ENCODE measurements around the gene FSTL4. TPM values are rescaled to one million over a fixed set of nuclear protein-coding genes. Genes with fewer than 3 reads are reported as not detected.

The FSTL4 gene
- polyA plus RNA-seq, 3 donors: 0.11 to 0.72 TPM; not detected in 1

GRCh38 chr5:133427121-133427777, 185.1 kb downstream of the FSTL4 start:
- 79 to 81% (median 81%) methylated on average over 11 of the region's 11 CpGs for WGBS, 3 donors
- no peak overlapping the region for H3K27ac ChIP-seq (ENCODE audit: low read depth, low read length)

GRCh38 chr5:133426264-133426663, 186.1 kb downstream of the FSTL4 start:
- H3K27ac ChIP-seq (ENCODE audit: low read depth, low read length): no peak overlapping the region
- WGBS, 3 donors: 76 to 86% (median 84%) methylated on average over 9 of the region's 9 CpGs

- no peak overlapping the region for H3K27ac ChIP-seq (ENCODE audit: low read depth, low read length)
- WGBS, 3 donors: 76 to 87% (median 85%) methylated on average over 4 of the region's 4 CpGs
Measured at GRCh38 chr5:133425764-133426163, 186.6 kb downstream of the FSTL4 start.

GRCh38 chr5:133425222-133425621, 187.1 kb downstream of the FSTL4 start:
- 83 to 89% (median 87%) methylated on average over 5 of the region's 5 CpGs for WGBS, 3 donors

GRCh38 chr5:133423618-133424282, 188.6 kb downstream of the FSTL4 start:
- H3K27ac ChIP-seq (ENCODE audit: low read depth, low read length): no peak overlapping the region

More at GRCh38 chr5:133425222-133425621, 187.1 kb downstream of the FSTL4 start:
- no peak overlapping the region for H3K27ac ChIP-seq (ENCODE audit: low read depth, low read length)

GRCh38 chr5:133423011-133423617, 189.2 kb downstream of the FSTL4 start:
- H3K27ac ChIP-seq (ENCODE audit: low read depth, low read length): no peak overlapping the region
- 84 to 90% (median 86%) methylated on average over 14 of the region's 14 CpGs for WGBS, 3 donors

More at GRCh38 chr5:133423618-133424282, 188.6 kb downstream of the FSTL4 start:
- 24 to 31% (median 29%) methylated on average over 30 of the region's 30 CpGs for WGBS, 3 donors

GRCh38 chr5:133421806-133422205, 190.5 kb downstream of the FSTL4 start:
- 69 to 71% (median 69%) methylated on average over 5 of the region's 5 CpGs for WGBS, 3 donors
- H3K27ac ChIP-seq (ENCODE audit: low read depth, low read length): no peak overlapping the region

GRCh38 chr5:133421394-133421793, 190.9 kb downstream of the FSTL4 start:
- WGBS, 3 donors: 57 to 71% (median 67%) methylated on average over 8 of the region's 8 CpGs
- no peak overlapping the region for H3K27ac ChIP-seq (ENCODE audit: low read depth, low read length)

- no peak overlapping the region for H3K27ac ChIP-seq (ENCODE audit: low read depth, low read length)
- 77 to 88% (median 88%) methylated on average over 5 of the region's 5 CpGs for WGBS, 3 donors
Measured at GRCh38 chr5:133420440-133421301, 191.7 kb downstream of the FSTL4 start.

GRCh38 chr5:133415906-133416305, 196.4 kb downstream of the FSTL4 start:
- H3K27ac ChIP-seq (ENCODE audit: low read depth, low read length): no peak overlapping the region
- 88 to 92% (median 90%) methylated on average over 5 of the region's 5 CpGs for WGBS, 3 donors

- WGBS, 3 donors: 82 to 86% (median 86%) methylated on average over 5 of the region's 5 CpGs
- H3K27ac ChIP-seq (ENCODE audit: low read depth, low read length): no peak overlapping the region
Measured at GRCh38 chr5:133415506-133415905, 196.8 kb downstream of the FSTL4 start.

- WGBS, 3 donors: 81 to 84% (median 81%) methylated on average over 2 of the region's 2 CpGs
- H3K27ac ChIP-seq (ENCODE audit: low read depth, low read length): no peak overlapping the region
Measured at GRCh38 chr5:133412661-133413060, 199.7 kb downstream of the FSTL4 start.

GRCh38 chr5:133410335-133410828, 202.0 kb downstream of the FSTL4 start:
- 77 to 89% (median 78%) methylated on average over 12 of the region's 12 CpGs for WGBS, 3 donors
- H3K27ac ChIP-seq (ENCODE audit: low read depth, low read length): no peak overlapping the region

- H3K27ac ChIP-seq (ENCODE audit: low read depth, low read length): no peak overlapping the region
- WGBS, 3 donors: 89 to 93% (median 92%) methylated on average over 6 of the region's 6 CpGs
Measured at GRCh38 chr5:133409210-133409674, 203.1 kb downstream of the FSTL4 start.

GRCh38 chr5:133408322-133408721, 204.0 kb downstream of the FSTL4 start:
- H3K27ac ChIP-seq (ENCODE audit: low read depth, low read length): no peak overlapping the region
- 54 to 72% (median 62%) methylated on average over 8 of the region's 8 CpGs for WGBS, 3 donors

- no peak overlapping the region for H3K27ac ChIP-seq (ENCODE audit: low read depth, low read length)
- 48 to 88% (median 88%) methylated on average over 1 of the region's 1 CpG for WGBS, 3 donors
Measured at GRCh38 chr5:133406977-133407632, 205.2 kb downstream of the FSTL4 start.

GRCh38 chr5:133406208-133406976, 205.9 kb downstream of the FSTL4 start:
- 95 to 96% (median 95%) methylated on average over 4 of the region's 4 CpGs for WGBS, 3 donors

More at GRCh38 chr5:133406208-133406976, 205.9 kb downstream of the FSTL4 start:
- H3K27ac ChIP-seq (ENCODE audit: low read depth, low read length): no peak overlapping the region

Measured in adipose tissue (tissue), 3 donors.